Activated CD8-positive, alpha-beta T cell treated with anti-CD3 and anti-CD28 coated beads for 36 hours (primary cell): ENCODE data around the gene BAZ2B. TPM values are rescaled to one million over a fixed set of nuclear protein-coding genes. Genes with fewer than 3 reads are reported as not detected.
A peak's percentile ranks its signal among the peaks of the same experiment; 100 is the strongest.
"Not testable (repeated sequence)": the region's sequence is repeated elsewhere in the genome, so short reads cannot be mapped to it uniquely, and the experiment has no call there.

Experiments used
- ATAC-seq: fragments of 200-7000 bp; cut with Tn5 transposase; one replicate; pipeline ENCODE4 v1.10.0; 2021; ENCODE audit warnings: mild to moderate bottlenecking, moderate library complexity
- CTCF ChIA-PET: fragments of 350-600 bp; sonication (Branson Sonifier 250); formaldehyde crosslinking; loops from one replicate; lab custom pipeline; 2021; ENCODE audit warnings: antibody characterized with exemption; lab: Charles Lee
- POLR2A ChIA-PET: fragments of 350-600 bp; sonication (Branson Sonifier 250); formaldehyde crosslinking; loops from one replicate; lab custom pipeline; 2021; ENCODE audit warnings: antibody characterized with exemption; lab: Charles Lee
- DNase-seq: peaks from one replicate; pipeline ENCODE4 v3.0.0-alpha.2; 2020
- H3K27ac Mint-ChIP-seq: one replicate; pipeline ENCODE4 v1.8.0; 2021; ENCODE audit warnings: mild to moderate bottlenecking, mixed read lengths
- H3K27me3 Mint-ChIP-seq: one replicate; pipeline ENCODE4 v1.8.0; 2021; ENCODE audit warnings: mixed read lengths
- H3K36me3 Mint-ChIP-seq: one replicate; pipeline ENCODE4 v1.8.0; 2021; ENCODE audit warnings: low read depth, mixed read lengths
- H3K4me1 Mint-ChIP-seq: one replicate; pipeline ENCODE4 v1.8.0; 2021; ENCODE audit warnings: low read depth, mixed read lengths
- H3K4me3 Mint-ChIP-seq: one replicate; pipeline ENCODE4 v1.8.0; 2021; ENCODE audit warnings: mild to moderate bottlenecking, moderate library complexity, mixed read lengths
- H3K9me3 Mint-ChIP-seq: one replicate; pipeline ENCODE4 v1.8.0; 2021; ENCODE audit warnings: mixed read lengths
- intact Hi-C: fragments of 100-400 bp; cut with micrococcal nuclease; formaldehyde crosslinking; loops from one replicate; pipeline ENCODE4 v1.10.0; 2022
- total RNA-seq, 2 experiments: library from RNA; stranded (reverse); gene quantifications; one replicate each; pipeline ENCODE4 v1.2.3, GENCODE V29; 2021
- TF ChIP-seq, protein P1 (sequence below): fragments of 200-600 bp; IDR thresholded peaks from one replicate; pipeline ENCODE4 v1.8.0; 2022; ENCODE audit warnings: antibody characterized with exemption, mild to moderate bottlenecking

Gene BAZ2B
- total RNA-seq, 2 experiments from 2014 or later: 7.7 to 8.2 TPM

DNA sequence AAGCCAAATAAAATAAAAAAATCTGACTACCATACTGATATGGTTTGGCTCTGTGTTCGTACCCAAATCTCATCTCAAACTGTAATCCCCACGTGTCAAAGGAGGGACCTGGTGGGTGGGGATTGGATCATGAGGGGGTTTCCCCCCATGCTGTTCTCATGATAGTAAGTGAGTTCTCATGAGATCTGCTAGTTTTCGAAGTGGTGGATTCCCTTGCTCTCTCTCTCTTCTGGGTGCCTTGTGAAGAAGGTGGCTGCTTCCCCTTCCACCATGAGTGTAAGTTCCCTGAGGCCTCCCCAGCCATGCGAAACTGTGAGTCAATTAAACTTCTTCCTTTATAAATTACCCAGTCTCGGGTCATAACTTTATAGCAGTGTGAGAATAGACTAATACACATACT, 206.1 kb downstream of the BAZ2B start:
- ChIA-PET POLR2A (interaction anchor here (1.0 kb wide), 1 partner anchor 19 kb away, joined by 3 read pairs; no protein-coding TSS in a partner anchor), CTCF (no interaction called here)
- intact Hi-C loops: no loop called here
- TF ChIP-seq, protein P1, sequence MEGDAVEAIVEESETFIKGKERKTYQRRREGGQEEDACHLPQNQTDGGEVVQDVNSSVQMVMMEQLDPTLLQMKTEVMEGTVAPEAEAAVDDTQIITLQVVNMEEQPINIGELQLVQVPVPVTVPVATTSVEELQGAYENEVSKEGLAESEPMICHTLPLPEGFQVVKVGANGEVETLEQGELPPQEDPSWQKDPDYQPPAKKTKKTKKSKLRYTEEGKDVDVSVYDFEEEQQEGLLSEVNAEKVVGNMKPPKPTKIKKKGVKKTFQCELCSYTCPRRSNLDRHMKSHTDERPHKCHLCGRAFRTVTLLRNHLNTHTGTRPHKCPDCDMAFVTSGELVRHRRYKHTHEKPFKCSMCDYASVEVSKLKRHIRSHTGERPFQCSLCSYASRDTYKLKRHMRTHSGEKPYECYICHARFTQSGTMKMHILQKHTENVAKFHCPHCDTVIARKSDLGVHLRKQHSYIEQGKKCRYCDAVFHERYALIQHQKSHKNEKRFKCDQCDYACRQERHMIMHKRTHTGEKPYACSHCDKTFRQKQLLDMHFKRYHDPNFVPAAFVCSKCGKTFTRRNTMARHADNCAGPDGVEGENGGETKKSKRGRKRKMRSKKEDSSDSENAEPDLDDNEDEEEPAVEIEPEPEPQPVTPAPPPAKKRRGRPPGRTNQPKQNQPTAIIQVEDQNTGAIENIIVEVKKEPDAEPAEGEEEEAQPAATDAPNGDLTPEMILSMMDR: no peak
- DNase-seq: peak; percentile 9
- H3K27me3 Mint-ChIP-seq: no peaks in the 10 kb centered on the region
- no peaks in the 10 kb centered on the region for H3K9me3 Mint-ChIP-seq
- no peak overlapping the region for H3K4me3 Mint-ChIP-seq
- H3K36me3 Mint-ChIP-seq: peaks cover 4% of the 10 kb centered on the region
- no peak overlapping the region for H3K27ac Mint-ChIP-seq
- ATAC-seq: peak; percentile 56
- H3K4me1 Mint-ChIP-seq: peaks cover 3% of the 10 kb centered on the region

DNA sequence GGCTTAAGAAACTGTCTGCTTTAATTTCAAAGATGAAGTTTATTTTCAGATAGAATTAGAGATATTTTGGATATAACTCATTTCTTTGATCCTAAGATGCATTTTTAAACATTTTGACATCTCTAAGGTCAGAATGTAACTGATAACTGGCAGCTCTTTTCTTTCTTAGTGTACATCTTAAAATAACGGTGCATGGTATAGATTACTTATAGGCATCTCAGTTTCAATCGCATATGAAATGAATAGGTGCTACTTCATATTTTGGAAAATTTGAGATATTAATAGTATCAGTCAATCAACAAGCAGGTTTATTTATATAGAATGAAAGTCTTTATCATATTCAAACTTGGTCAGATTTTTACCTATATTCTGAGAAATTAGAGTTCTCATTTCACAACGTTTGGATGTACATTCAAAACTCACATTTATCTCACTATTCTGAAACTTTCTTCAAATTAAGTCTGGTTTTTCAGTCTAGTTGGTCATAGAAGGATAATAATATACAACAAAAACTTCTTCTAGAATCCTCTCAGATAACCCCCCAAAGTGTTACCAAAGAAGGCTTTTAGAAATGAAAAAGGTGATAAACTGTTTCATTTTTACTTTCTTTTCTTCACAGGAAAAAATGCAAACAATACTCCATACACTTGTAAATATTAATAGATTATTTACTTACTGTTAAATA, 207.1 kb downstream of the BAZ2B start:
- H3K4me1 Mint-ChIP-seq: peaks cover 3% of the 10 kb centered on the region
- peaks cover 4% of the 10 kb centered on the region for H3K36me3 Mint-ChIP-seq
- intact Hi-C loops: no loop called here
- DNase-seq: no peak
- POLR2A ChIA-PET: no interaction called here
- no peaks in the 10 kb centered on the region for H3K27me3 Mint-ChIP-seq
- no peak overlapping the region for H3K4me3 Mint-ChIP-seq
- CTCF ChIA-PET: no interaction called here
- TF ChIP-seq, protein P1: no peak
- H3K27ac Mint-ChIP-seq: no peak overlapping the region
- ATAC-seq: no peak
- H3K9me3 Mint-ChIP-seq: no peaks in the 10 kb centered on the region

DNA sequence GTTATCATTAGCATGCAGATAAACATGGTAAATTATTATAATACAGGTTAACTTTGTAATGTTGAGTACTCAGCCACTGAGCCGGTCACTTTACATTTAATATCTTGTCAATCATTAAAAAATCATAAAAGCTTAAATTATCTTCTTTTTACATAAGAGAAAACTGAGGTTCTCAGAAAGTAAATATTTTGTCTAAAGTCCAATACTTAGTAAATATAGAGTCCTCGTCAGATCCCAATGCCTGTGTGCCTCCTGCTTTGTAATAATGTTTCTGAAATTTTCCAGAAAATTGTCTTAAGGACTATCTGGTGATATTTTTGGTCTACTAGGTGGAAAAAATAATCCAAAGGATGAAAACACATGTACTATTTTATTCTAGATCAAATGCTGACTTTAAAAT, 213.6 kb downstream of the BAZ2B start:
- ATAC-seq (no peak), DNase-seq (no peak)
- H3K27me3 Mint-ChIP-seq: no peaks in the 10 kb centered on the region
- TF ChIP-seq, protein P1: no peak
- H3K36me3 Mint-ChIP-seq: no peaks in the 10 kb centered on the region
- no peak overlapping the region for H3K4me3 Mint-ChIP-seq
- H3K27ac Mint-ChIP-seq: no peak overlapping the region
- intact Hi-C loops: no loop called here
- ChIA-PET POLR2A (no interaction called here), CTCF (no interaction called here)
- no peaks in the 10 kb centered on the region for H3K9me3 Mint-ChIP-seq
- H3K4me1 Mint-ChIP-seq: no peaks in the 10 kb centered on the region

DNA sequence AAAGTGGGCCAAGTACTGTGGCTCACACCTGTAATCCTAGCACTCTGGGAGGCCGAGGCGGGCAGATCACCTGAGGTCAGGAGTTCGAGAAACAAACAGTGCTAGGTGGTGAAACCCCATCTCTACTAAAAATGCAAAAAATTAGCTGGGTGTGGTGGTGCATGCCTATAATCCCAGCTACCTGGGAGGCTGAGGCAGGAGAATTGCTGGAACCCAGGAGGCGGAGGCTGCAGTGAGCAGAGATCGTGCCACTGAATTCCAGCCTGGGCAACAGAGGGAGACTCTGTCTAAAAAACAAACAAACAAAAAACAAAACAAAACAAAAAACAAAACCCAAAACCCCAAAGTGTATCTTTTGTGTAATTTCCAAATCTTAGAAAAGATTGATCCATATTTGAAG, 214.2 kb downstream of the BAZ2B start:
- H3K27me3 Mint-ChIP-seq, H3K4me3 Mint-ChIP-seq, CTCF ChIA-PET, H3K36me3 Mint-ChIP-seq, intact Hi-C loops, ATAC-seq, H3K27ac Mint-ChIP-seq, DNase-seq, H3K4me1 Mint-ChIP-seq, H3K9me3 Mint-ChIP-seq, POLR2A ChIA-PET: not testable (repeated sequence)

DNA sequence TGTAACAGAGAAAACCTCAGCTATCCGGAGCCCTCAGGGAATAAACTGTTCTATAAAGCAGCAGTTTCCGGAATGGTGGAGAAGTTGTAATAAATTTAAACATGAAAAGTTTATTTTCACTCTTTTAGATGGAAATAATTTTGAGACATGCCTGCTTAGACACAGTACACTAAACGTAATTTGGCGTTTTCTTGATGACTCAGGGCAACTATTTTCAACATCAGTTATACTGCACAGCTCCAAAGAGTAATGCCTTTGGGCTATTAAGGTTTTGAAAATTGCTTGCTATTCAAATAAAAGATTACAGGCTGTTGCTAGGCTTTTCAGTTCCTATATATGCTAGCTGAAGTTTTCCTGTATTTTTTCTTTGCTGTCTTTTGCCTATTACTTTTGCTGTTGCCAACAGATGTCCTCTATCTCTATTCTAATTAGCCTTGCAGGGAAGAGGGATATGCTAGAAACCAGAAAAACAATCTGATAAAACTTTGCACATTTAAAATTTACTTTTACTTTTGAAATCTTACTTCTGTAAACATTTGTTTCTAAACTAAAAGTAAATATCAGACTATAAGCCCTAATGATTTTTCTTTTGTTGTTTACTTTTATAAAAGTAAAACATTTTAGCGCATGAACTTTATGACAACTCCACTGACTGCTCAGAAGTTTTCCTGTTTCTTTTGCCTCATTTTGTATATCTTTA, 216.5 kb downstream of the BAZ2B start:
- POLR2A ChIA-PET: no interaction called here
- ATAC-seq: no peak
- H3K4me3 Mint-ChIP-seq: no peak overlapping the region

More for the DNA sequence above, 216.5 kb downstream of the BAZ2B start:
- intact Hi-C loops: no loop called here
- H3K27me3 Mint-ChIP-seq: no peaks in the 10 kb centered on the region
- TF ChIP-seq, protein P1: no peak
- no peaks in the 10 kb centered on the region for H3K9me3 Mint-ChIP-seq
- CTCF ChIA-PET: interaction anchor here (1.5 kb wide), 1 partner anchor 186 kb away, joined by 3 read pairs; no protein-coding TSS in a partner anchor
- H3K27ac Mint-ChIP-seq: no peak overlapping the region
- H3K36me3 Mint-ChIP-seq: peaks cover 4% of the 10 kb centered on the region
- no peak for DNase-seq
- no peaks in the 10 kb centered on the region for H3K4me1 Mint-ChIP-seq
